Measurements from ENCODE around the gene ADAMTS14.
"Not testable (repeated sequence)": the region's sequence is repeated elsewhere in the genome, so short reads cannot be mapped to it uniquely, and the experiment has no call there.

ADAMTS14 gene

GRCh38 chr10:70753841-70754621 is 81.7 kb downstream of the ADAMTS14 start:
- DNase-seq, result no peak

DNA sequence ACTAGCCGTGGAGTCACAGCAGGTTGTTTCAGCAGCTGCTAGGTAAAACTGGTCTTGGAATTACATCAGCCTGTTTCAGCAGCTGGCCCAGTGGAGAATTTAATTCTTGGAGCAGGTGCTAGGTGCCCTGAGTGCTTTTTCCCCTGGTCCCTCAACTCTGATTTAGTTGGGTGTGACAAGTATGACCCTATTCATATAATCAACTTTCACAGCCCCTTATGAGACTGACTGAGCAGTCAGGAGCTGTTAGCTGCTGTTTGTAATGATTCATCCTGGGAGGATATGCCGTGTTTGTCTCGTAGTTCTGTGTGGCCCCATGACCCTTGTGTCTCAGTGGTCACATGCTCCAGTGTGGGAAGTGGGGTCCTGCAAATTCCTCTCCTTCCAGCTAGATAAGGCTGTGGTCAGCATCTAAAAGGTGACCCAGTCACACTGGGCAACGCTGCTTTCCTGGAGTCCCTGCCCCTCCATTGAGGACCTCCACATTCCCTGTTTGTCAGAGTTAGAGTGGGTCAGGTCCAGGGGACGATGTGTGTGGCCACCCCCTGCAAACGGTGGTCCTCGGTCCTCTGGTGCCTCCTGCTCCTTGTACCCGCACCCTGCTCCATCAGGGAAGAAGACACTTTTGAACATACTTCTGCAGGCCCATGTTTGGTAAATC is 84.5 kb downstream of the ADAMTS14 start:
- DNase-seq, result no peak

DNA sequence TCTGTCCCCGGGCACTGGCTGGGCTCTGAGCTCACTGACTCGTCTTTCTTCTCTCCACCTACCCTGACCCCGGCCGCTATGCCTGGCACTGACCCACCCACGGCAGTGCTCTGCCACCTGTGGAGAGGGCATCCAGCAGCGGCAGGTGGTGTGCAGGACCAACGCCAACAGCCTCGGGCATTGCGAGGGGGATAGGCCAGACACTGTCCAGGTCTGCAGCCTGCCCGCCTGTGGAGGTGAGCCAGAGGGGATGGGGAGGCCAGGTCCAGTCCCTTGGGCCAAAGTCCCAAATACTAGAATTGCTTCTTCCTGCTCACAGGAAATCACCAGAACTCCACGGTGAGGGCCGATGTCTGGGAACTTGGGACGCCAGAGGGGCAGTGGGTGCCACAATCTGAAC is 85.5 kb downstream of the ADAMTS14 start:
- DNase-seq, result no peak

DNA sequence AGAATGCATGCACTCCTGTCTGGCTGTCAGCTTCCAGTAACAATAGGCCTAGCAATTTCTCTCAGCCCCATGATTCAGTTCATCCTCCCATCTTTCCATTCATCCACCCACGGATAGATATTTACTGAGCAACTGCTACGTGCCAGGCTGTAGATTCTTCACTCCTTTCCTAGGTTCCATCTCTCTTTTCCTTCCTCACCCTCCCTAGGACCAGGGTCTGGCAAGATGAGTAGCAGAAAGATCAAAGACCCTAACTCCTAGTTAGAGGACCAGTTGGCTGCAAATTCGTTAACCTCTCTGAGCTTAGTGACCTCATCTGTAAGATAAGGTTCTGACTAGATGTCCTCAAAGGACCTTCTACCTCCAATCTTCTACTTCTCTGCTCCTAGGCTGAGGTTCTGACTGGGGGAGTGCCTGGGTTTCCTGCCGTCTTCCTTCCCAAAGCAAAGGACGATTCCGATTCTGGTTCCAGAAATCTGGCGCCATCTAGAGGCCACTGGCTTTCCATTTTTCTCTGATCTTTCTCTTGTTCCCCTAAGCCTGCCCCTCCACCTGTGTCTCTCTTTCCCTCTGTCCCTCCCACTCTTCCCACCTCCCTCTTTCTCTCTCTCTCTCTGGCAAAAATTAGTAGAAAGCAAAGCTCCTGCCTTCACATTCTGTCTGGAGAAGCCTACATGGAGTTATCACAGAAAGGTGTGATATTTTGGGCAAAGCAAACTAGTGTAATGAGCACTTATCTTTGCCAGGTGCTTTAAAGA is 86.6 kb downstream of the ADAMTS14 start:
- peak; percentile 66 for DNase-seq

- DNase-seq, result peak; percentile 90
Measured at GRCh38 chr10:70759781-70760180, 87.5 kb downstream of the ADAMTS14 start.

DNA sequence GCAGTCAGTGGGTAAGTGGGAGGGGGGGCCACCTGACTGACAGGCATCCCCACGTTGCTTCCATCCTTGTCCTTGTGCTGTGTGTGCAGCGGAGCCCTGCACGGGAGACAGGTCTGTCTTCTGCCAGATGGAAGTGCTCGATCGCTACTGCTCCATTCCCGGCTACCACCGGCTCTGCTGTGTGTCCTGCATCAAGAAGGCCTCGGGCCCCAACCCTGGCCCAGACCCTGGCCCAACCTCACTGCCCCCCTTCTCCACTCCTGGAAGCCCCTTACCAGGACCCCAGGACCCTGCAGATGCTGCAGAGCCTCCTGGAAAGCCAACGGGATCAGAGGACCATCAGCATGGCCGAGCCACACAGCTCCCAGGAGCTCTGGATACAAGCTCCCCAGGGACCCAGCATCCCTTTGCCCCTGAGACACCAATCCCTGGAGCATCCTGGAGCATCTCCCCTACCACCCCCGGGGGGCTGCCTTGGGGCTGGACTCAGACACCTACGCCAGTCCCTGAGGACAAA is 88.0 kb downstream of the ADAMTS14 start:
- DNase-seq, result no peak

DNA sequence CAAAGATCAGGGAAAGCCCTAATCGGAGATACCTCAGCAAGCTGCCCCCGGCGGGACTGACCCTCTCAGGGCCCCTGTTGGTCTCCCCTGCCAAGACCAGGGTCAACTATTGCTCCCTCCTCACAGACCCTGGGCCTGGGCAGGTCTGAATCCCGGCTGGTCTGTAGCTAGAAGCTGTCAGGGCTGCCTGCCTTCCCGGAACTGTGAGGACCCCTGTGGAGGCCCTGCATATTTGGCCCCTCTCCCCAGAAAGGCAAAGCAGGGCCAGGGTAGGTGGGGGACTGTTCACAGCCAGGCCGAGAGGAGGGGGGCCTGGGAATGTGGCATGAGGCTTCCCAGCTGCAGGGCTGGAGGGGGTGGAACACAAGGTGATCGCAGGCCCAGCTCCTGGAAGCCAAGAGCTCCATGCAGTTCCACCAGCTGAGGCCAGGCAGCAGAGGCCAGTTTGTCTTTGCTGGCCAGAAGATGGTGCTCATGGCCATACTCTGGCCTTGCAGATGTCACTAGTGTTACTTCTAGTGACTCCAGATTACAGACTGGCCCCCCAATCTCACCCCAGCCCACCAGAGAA is 88.8 kb downstream of the ADAMTS14 start:
- no peak for DNase-seq

DNA sequence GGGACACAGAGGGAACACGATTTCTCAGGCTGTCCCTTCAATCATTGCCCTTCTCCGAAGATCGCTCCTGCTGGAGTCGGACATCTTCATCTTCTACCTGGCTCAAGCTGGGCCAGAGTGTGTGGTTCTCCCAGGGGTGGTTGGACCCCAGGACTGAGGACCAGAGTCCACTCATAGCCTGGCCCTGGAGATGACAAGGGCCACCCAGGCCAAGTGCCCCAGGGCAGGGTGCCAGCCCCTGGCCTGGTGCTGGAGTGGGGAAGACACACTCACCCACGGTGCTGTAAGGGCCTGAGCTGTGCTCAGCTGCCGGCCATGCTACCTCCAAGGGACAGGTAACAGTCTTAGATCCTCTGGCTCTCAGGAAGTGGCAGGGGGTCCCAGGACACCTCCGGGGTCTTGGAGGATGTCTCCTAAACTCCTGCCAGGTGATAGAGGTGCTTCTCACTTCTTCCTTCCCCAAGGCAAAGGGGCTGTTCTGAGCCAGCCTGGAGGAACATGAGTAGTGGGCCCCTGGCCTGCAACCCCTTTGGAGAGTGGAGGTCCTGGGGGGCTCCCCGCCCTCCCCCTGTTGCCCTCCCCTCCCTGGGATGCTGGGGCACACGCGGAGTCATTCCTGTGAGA is 89.5 kb downstream of the ADAMTS14 start:
- DNase-seq, result no peak

DNA sequence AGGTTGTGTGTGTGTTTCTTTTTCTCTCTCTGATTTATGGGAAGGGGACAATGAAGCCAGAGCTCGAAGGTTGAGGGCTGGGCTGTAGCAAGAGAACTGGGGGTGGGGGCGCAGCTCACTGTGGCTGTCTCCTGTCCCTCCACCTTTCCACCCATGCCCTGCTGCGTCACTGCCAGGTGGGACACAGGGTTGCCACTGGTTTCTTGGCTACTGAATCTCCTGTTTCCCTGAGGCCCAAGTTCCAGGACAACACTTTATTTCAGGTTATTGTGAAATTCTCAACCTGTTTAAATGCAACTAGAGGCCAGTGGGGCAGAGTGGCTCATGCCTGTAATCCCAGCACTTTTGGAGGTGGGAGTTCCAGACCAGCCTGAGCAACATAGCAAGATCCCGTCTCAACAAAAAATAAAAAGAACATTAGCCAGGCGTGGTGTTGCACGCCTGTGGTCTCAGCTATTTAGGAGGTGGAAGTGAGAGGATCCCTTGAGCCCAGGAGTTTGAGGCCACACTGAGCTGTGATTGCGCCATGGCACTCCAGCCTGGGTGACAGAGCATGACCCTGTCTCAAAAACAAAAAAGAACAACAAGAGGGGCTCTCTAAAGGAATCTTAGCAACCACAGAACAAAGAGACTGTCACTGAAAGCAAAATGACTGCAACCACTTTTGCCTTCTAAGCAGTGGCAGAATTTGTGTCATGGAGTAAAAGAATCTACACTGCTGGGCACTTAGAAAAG is 90.3 kb downstream of the ADAMTS14 start:
- DNase-seq, result no peak

GRCh38 chr10:70763567-70763966 is 91.3 kb downstream of the ADAMTS14 start:
- no peak for DNase-seq

GRCh38 chr10:70765794-70766594 is 93.7 kb downstream of the ADAMTS14 start:
- DNase-seq, result no peak

DNA sequence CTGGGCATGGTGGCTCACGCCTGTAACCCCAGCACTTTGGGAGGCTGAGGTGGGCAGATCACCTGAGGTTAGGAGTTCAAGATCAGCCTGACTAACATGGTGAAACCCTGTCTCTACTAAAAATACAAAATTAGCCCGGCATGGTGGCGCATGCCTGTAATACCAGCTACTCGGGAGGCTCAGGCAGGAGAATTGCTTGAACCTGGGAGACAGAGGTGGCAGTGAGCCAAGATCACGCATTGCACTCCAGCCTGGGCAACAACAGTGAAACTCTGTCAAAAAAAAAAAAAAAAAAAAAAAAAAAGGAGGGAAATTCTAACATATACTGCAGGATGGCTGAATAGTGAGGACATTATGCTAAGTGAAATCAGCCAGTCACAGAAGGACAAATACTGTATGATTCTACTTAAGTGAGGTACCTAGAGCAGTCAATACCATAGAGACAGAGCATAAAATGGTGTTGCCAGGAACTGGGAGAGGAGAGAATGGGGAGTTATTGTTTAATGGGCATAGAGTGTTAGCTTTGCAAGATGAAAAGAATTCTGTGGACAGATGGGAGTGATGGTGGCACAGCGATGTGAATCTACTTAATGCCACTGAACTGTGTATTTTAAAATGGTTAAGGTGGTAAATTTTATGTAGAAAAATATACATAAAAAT is 95.8 kb downstream of the ADAMTS14 start:
- DNase-seq, result not testable (repeated sequence)

- DNase-seq, result no peak
Measured at GRCh38 chr10:70769121-70769520, 96.8 kb downstream of the ADAMTS14 start.

- no peak for DNase-seq
Measured at GRCh38 chr10:70770001-70770400, 97.7 kb downstream of the ADAMTS14 start.

GRCh38 chr10:70770516-70770915 is 98.2 kb downstream of the ADAMTS14 start:
- DNase-seq, result not testable (repeated sequence)

DNA sequence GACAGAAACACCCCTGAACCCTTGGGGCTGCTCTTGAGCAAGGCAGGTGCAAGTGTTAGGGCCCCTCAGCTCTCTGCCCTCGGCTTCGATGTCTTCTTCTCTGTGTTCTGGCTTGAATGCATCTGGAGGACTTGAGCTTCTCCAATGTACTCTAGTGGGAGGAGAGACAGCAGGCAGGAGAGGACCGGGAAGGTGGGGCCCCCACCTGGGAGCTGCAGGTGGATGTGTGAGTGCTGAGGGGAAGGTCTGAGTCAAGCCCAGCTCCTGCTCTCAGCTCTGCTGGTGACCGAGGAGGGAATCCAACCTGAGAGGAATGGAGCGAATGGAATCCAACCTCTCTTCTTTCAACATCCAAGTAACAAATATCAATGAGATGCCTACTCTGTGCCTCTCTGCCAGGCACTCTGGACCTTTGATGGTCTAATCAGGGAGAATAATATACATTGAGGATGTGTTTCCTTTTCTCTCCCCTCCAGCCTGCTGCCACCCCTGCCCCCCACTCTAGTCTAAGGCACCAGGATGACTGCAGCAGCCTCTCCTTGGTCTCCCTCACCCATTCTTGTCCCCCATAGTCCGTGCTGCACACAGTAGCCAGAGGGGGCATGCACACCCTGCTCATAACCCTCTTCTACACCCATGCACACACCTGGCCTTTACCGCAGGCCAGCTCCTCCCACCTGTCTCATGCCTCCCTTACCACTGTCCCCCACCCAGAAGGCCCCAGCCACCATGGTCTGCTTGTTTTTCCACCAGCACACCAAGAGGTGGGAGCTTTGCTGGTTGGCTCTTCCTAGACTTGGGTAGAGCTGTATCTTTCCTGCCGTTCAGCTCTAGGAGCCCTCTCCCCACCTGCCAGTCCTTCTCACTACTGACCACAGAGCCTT is 99.2 kb downstream of the ADAMTS14 start:
- DNase-seq, result no peak

DNA sequence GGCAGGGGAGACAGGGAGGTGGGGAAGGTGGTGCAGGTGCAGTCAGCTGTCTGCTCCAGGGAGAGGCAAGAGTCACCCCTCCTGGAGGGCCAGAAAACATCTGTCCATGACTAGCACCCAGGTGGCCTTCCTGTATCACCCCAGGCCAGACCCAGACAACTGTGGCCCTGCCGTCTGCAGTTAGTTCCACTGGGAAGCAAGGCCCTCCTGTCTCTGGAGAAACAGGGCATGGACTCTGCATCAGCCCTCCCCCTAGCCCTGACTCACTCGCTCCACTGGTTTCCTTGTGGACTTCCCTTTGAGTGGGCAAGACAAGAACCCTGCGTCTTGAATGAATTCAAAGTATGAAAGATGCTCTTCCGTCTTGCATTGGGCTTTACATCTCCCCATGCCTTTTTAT is 100.3 kb downstream of the ADAMTS14 start:
- no peak for DNase-seq

- DNase-seq, result no peak
Measured at GRCh38 chr10:70773461-70773860, 101.2 kb downstream of the ADAMTS14 start.

Measured in RPMI8226 (cell line).